Activated CD4-positive, alpha-beta T cell treated with anti-CD3 and anti-CD28 coated beads, Interleukin-2, amount 50 U/mL, for 1 hour (primary cell): ENCODE data around the gene CTNND2.

Source experiments
- DNase-seq: peaks from one replicate; pipeline ENCODE4 v3.0.0-alpha.2; 2020

The CTNND2 gene

GRCh38 chr5:11507156-11507910, 396.9 kb downstream of the CTNND2 start:
- no peak for DNase-seq

GRCh38 chr5:11504886-11505193, 399.4 kb downstream of the CTNND2 start:
- DNase-seq: no peak

- DNase-seq: no peak
These were observed 400.0 kb downstream of the CTNND2 start for GRCh38 chr5:11504065-11504885.

- no peak for DNase-seq
These were observed 401.5 kb downstream of the CTNND2 start for GRCh38 chr5:11502783-11503182.

- DNase-seq: no peak
These were observed 406.6 kb downstream of the CTNND2 start for GRCh38 chr5:11497651-11498050.

GRCh38 chr5:11496137-11496719, 408.0 kb downstream of the CTNND2 start:
- no peak for DNase-seq

GRCh38 chr5:11494340-11494739, 409.9 kb downstream of the CTNND2 start:
- no peak for DNase-seq

GRCh38 chr5:11491404-11492075, 412.7 kb downstream of the CTNND2 start:
- DNase-seq: no peak

- DNase-seq: no peak
These were observed 420.6 kb downstream of the CTNND2 start for GRCh38 chr5:11483630-11484029.

- no peak for DNase-seq
These were observed 422.2 kb downstream of the CTNND2 start for GRCh38 chr5:11482011-11482410.

GRCh38 chr5:11477786-11478185, 426.5 kb downstream of the CTNND2 start:
- no peak for DNase-seq

- DNase-seq: no peak
These were observed 427.4 kb downstream of the CTNND2 start for GRCh38 chr5:11476866-11477265.

GRCh38 chr5:11468334-11469039, 435.8 kb downstream of the CTNND2 start:
- no peak for DNase-seq

GRCh38 chr5:11467588-11467987, 436.7 kb downstream of the CTNND2 start:
- no peak for DNase-seq

GRCh38 chr5:11459716-11460115, 444.5 kb downstream of the CTNND2 start:
- DNase-seq: no peak

- no peak for DNase-seq
These were observed 448.7 kb downstream of the CTNND2 start for GRCh38 chr5:11455505-11455904.

- no peak for DNase-seq
These were observed 451.4 kb downstream of the CTNND2 start for GRCh38 chr5:11452852-11453251.

GRCh38 chr5:11449966-11450365, 454.3 kb downstream of the CTNND2 start:
- no peak for DNase-seq

GRCh38 chr5:11449217-11449616, 455.0 kb downstream of the CTNND2 start:
- no peak for DNase-seq

GRCh38 chr5:11443831-11444230, 460.4 kb downstream of the CTNND2 start:
- DNase-seq: no peak

GRCh38 chr5:11432116-11432515, 472.1 kb downstream of the CTNND2 start:
- DNase-seq: no peak

GRCh38 chr5:11429254-11429653, 475.0 kb downstream of the CTNND2 start:
- DNase-seq: no peak

GRCh38 chr5:11427569-11427968, 476.7 kb downstream of the CTNND2 start:
- DNase-seq: no peak
